Liver (tissue), 3 donors: ENCODE data around the gene FKRP.

Experiments used
- CTCF ChIP-seq: fragments of 150-350 bp; IDR thresholded peaks from 2 replicates; pipeline ENCODE4 v1.5.1; 2017; ENCODE audit warnings: improper control_type of control experiment, low read depth, low read length; ENCODE audit not compliant: missing input control
- FOXA1 ChIP-seq: IDR thresholded peaks from 2 replicates; pipeline ENCODE4 v1.6.1; 2016; ENCODE audit warnings: antibody characterized with exemption
- MAX ChIP-seq: IDR thresholded peaks from 2 replicates; pipeline ENCODE4 v1.6.1; 2016; ENCODE audit warnings: antibody characterized with exemption
- RAD21 ChIP-seq, 2 donors: IDR thresholded peaks; 2 replicates each; pipeline ENCODE4 v1.6.1; 2016; ENCODE audit warnings: antibody characterized with exemption in 2 of 2, mild to moderate bottlenecking in 2 of 2
- REST ChIP-seq: IDR thresholded peaks from 2 replicates; pipeline ENCODE4 v1.6.1; 2016; ENCODE audit warnings: antibody characterized with exemption, mild to moderate bottlenecking
- SP1 ChIP-seq: IDR thresholded peaks from 2 replicates; pipeline ENCODE4 v1.6.1; 2018; ENCODE audit warnings: antibody characterized with exemption, mild to moderate bottlenecking
- donor health status: healthy.
- donor health status: healthy.

GRCh38 chr19:46718934-46719622, 26.8 kb upstream of the FKRP start:
- no peak for TF ChIP-seq CTCF
- TF ChIP-seq REST, result no peak
- no peak for TF ChIP-seq RAD21 (IDR thresholded peaks at IDR 0.05)
- TF ChIP-seq SP1, result no peak
- no peak for TF ChIP-seq MAX
- TF ChIP-seq FOXA1, result no peak
